HepG2 (cell line): ENCODE measurements around the gene TMEM238. TPM values are rescaled to one million over a fixed set of nuclear protein-coding genes. Genes with fewer than 3 reads are reported as not detected.

Source experiments
- CENPX ChIP-seq: sonication (generic); formaldehyde crosslinking; IDR thresholded peaks from 2 replicates; pipeline ENCODE4 v1.9.0; 2021; ENCODE audit warnings: mild to moderate bottlenecking, missing genetic modification reagents, moderate library complexity
- CREM ChIP-seq, 2 experiments: sonication (generic) in 1 of 2; formaldehyde crosslinking in 1 of 2; IDR thresholded peaks; 2 replicates each; pipeline versions ENCODE4 v1.4.0 to v1.6.1; 2016 to 2020; ENCODE audit warnings: antibody characterized with exemption in 1 of 2, mild to moderate bottlenecking in 1 of 2, missing genetic modification reagents in 1 of 2
- FOSL2 ChIP-seq: sonication (generic); formaldehyde crosslinking; IDR thresholded peaks from 2 replicates; pipeline ENCODE4 v1.4.0; 2020; ENCODE audit warnings: missing genetic modification reagents
- GATAD2A ChIP-seq: IDR thresholded peaks from 2 replicates; pipeline ENCODE4 v1.6.1; 2016
- LBX2 ChIP-seq: sonication (generic); formaldehyde crosslinking; IDR thresholded peaks from 2 replicates; pipeline ENCODE4 v1.5.0; 2020; ENCODE audit warnings: missing genetic modification reagents, mild to moderate bottlenecking, borderline replicate concordance
- NR2F6 ChIP-seq, 2 experiments: IDR thresholded peaks; 2 replicates each; pipeline ENCODE4 v1.6.1; 2016; ENCODE audit warnings: antibody characterized with exemption in 1 of 2, mild to moderate bottlenecking in 1 of 2
- ZBTB20 ChIP-seq: sonication (generic); formaldehyde crosslinking; IDR thresholded peaks from 2 replicates; pipeline ENCODE4 v1.8.1; 2023; ENCODE audit warnings: missing genetic modification reagents, low read depth, mild to moderate bottlenecking, borderline replicate concordance
- ZFAT ChIP-seq: sonication (generic); formaldehyde crosslinking; conservative IDR thresholded peaks from 2 replicates; pipeline ENCODE4 v1.8.1; 2023; ENCODE audit warnings: missing genetic modification reagents, inconsistent platforms
- ZNF496 ChIP-seq: sonication (generic); formaldehyde crosslinking; IDR thresholded peaks from 2 replicates; pipeline ENCODE4 v1.8.1; 2023; ENCODE audit warnings: mild to moderate bottlenecking, moderate library complexity, missing genetic modification reagents; ENCODE audit not compliant: insufficient replicate concordance
- ZNF501 ChIP-seq: sonication (generic); formaldehyde crosslinking; IDR thresholded peaks from 2 replicates; pipeline ENCODE4 v1.5.1; 2020; ENCODE audit warnings: mild to moderate bottlenecking, moderate library complexity, missing genetic modification reagents
- polyA plus RNA-seq, 8 experiments: library from polyadenylated mRNA; depleted of rRNA in 3 of 8; stranded (reverse) in 7 of 8; unstranded in 1 of 8; fragments of >200 nt; fragmentation: Illumina TruSeq in 4 of 8; extraction: Trizol in 4 of 8; gene quantifications; 2 replicates each; pipeline versions ENCODE4 v1.2.1 to v1.2.3, GENCODE V29; 2011 to 2016; ENCODE audit warnings: low read depth in 4 of 8, missing spikeins in 1 of 8, mixed read lengths in 1 of 8; ENCODE audit not compliant: insufficient read depth in 1 of 8
- total RNA-seq, 5 experiments: library from RNA; depleted of rRNA; stranded (reverse); fragments of >200 nt; fragmentation: Illumina TruSeq; extraction: Trizol; gene quantifications; 2 replicates each; pipeline ENCODE4 v1.2.3, GENCODE V29; 2016; ENCODE audit warnings: low read depth in 1 of 5
- TF ChIP-seq, protein P1 (sequence below): sonication (generic); formaldehyde crosslinking; IDR thresholded peaks from 2 replicates; pipeline ENCODE4 v1.4.0; 2020; ENCODE audit warnings: low read depth, mild to moderate bottlenecking, missing genetic modification reagents
- TF ChIP-seq, protein P2 (sequence below): sonication (generic); formaldehyde crosslinking; IDR thresholded peaks from 2 replicates; pipeline ENCODE4 v1.5.0; 2020; ENCODE audit warnings: mild to moderate bottlenecking, missing genetic modification reagents, borderline replicate concordance
- TF ChIP-seq, protein P3 (sequence below): sonication (generic); formaldehyde crosslinking; IDR thresholded peaks from 2 replicates; pipeline ENCODE4 v1.5.0; 2020; ENCODE audit warnings: mild to moderate bottlenecking, missing genetic modification reagents, borderline replicate concordance

Gene TMEM238
- total and polyA plus RNA-seq, 2 of the 13 experiments (the other 11 are each of a cell fraction or from before 2014, with no cell fraction given), result not detected

GRCh38 chr19:55372316-55373081 is 11.6 kb downstream of the TMEM238 start (continued):
- TF ChIP-seq NR2F6 (IDR thresholded peaks at IDR 0.05) (0 out of 2 replicates have a peak, but pooled peaks have one; percentile 17), NR2F6 (CRISPR knock-in tag; IDR thresholded peaks at IDR 0.05) (no peak), FOSL2 (peak; percentile 90), CENPX (CRISPR knock-in tag) (no peak), ZNF501 (no peak), LBX2 (CRISPR knock-in tag) (no peak), ZBTB20 (CRISPR knock-in tag) (no peak), GATAD2A (CRISPR knock-in tag) (peak; percentile 45; the same call in 1 of the 2 replicates), ZFAT (no peak), CREM (IDR thresholded peaks at IDR 0.05) (no peak), CREM (CRISPR knock-in tag; IDR thresholded peaks at IDR 0.05) (no peak), ZNF496 (no peak)
- TF ChIP-seq, protein P1, sequence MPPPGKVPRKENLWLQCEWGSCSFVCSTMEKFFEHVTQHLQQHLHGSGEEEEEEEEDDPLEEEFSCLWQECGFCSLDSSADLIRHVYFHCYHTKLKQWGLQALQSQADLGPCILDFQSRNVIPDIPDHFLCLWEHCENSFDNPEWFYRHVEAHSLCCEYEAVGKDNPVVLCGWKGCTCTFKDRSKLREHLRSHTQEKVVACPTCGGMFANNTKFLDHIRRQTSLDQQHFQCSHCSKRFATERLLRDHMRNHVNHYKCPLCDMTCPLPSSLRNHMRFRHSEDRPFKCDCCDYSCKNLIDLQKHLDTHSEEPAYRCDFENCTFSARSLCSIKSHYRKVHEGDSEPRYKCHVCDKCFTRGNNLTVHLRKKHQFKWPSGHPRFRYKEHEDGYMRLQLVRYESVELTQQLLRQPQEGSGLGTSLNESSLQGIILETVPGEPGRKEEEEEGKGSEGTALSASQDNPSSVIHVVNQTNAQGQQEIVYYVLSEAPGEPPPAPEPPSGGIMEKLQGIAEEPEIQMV (CRISPR knock-in tag), result no peak
- TF ChIP-seq, protein P2, sequence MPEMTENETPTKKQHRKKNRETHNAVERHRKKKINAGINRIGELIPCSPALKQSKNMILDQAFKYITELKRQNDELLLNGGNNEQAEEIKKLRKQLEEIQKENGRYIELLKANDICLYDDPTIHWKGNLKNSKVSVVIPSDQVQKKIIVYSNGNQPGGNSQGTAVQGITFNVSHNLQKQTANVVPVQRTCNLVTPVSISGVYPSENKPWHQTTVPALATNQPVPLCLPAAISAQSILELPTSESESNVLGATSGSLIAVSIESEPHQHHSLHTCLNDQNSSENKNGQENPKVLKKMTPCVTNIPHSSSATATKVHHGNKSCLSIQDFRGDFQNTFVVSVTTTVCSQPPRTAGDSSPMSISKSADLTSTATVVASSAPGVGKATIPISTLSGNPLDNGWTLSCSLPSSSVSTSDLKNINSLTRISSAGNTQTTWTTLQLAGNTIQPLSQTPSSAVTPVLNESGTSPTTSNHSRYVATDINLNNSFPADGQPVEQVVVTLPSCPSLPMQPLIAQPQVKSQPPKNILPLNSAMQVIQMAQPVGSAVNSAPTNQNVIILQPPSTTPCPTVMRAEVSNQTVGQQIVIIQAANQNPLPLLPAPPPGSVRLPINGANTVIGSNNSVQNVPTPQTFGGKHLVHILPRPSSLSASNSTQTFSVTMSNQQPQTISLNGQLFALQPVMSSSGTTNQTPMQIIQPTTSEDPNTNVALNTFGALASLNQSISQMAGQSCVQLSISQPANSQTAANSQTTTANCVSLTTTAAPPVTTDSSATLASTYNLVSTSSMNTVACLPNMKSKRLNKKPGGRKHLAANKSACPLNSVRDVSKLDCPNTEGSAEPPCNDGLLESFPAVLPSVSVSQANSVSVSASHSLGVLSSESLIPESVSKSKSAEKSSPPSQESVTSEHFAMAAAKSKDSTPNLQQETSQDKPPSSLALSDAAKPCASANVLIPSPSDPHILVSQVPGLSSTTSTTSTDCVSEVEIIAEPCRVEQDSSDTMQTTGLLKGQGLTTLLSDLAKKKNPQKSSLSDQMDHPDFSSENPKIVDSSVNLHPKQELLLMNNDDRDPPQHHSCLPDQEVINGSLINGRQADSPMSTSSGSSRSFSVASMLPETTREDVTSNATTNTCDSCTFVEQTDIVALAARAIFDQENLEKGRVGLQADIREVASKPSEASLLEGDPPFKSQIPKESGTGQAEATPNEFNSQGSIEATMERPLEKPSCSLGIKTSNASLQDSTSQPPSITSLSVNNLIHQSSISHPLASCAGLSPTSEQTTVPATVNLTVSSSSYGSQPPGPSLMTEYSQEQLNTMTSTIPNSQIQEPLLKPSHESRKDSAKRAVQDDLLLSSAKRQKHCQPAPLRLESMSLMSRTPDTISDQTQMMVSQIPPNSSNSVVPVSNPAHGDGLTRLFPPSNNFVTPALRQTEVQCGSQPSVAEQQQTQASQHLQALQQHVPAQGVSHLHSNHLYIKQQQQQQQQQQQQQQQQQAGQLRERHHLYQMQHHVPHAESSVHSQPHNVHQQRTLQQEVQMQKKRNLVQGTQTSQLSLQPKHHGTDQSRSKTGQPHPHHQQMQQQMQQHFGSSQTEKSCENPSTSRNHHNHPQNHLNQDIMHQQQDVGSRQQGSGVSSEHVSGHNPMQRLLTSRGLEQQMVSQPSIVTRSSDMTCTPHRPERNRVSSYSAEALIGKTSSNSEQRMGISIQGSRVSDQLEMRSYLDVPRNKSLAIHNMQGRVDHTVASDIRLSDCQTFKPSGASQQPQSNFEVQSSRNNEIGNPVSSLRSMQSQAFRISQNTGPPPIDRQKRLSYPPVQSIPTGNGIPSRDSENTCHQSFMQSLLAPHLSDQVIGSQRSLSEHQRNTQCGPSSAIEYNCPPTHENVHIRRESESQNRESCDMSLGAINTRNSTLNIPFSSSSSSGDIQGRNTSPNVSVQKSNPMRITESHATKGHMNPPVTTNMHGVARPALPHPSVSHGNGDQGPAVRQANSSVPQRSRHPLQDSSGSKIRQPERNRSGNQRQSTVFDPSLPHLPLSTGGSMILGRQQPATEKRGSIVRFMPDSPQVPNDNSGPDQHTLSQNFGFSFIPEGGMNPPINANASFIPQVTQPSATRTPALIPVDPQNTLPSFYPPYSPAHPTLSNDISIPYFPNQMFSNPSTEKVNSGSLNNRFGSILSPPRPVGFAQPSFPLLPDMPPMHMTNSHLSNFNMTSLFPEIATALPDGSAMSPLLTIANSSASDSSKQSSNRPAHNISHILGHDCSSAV (CRISPR knock-in tag), result no peak
- TF ChIP-seq, protein P3, sequence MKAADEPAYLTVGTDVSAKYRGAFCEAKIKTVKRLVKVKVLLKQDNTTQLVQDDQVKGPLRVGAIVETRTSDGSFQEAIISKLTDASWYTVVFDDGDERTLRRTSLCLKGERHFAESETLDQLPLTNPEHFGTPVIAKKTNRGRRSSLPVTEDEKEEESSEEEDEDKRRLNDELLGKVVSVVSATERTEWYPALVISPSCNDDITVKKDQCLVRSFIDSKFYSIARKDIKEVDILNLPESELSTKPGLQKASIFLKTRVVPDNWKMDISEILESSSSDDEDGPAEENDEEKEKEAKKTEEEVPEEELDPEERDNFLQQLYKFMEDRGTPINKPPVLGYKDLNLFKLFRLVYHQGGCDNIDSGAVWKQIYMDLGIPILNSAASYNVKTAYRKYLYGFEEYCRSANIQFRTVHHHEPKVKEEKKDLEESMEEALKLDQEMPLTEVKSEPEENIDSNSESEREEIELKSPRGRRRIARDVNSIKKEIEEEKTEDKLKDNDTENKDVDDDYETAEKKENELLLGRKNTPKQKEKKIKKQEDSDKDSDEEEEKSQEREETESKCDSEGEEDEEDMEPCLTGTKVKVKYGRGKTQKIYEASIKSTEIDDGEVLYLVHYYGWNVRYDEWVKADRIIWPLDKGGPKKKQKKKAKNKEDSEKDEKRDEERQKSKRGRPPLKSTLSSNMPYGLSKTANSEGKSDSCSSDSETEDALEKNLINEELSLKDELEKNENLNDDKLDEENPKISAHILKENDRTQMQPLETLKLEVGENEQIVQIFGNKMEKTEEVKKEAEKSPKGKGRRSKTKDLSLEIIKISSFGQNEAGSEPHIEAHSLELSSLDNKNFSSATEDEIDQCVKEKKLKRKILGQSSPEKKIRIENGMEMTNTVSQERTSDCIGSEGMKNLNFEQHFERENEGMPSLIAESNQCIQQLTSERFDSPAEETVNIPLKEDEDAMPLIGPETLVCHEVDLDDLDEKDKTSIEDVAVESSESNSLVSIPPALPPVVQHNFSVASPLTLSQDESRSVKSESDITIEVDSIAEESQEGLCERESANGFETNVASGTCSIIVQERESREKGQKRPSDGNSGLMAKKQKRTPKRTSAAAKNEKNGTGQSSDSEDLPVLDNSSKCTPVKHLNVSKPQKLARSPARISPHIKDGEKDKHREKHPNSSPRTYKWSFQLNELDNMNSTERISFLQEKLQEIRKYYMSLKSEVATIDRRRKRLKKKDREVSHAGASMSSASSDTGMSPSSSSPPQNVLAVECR (CRISPR knock-in tag), result no peak
